ENCODE results near the gene CAMTA1.

CAMTA1 gene

GRCh38 chr1:7447736-7448135 is 662.5 kb downstream of the CAMTA1 start:
- no peak overlapping the region for H3K27ac ChIP-seq (ENCODE audit: low read length)
- no peaks in the 10 kb centered on the region for H3K4me1 ChIP-seq (ENCODE audit: low read length)
- H3K9ac ChIP-seq (ENCODE audit: low read length): no peak overlapping the region
- H2AFZ ChIP-seq (ENCODE audit: low read length): no peak overlapping the region
- no peaks in the 10 kb centered on the region for H3F3A ChIP-seq (ENCODE audit: insufficient read depth, low read length)
- H3K4me3 ChIP-seq (ENCODE audit: low read length): no peak overlapping the region
- DNase-seq: no peak
- no peak overlapping the region for H3K4me2 ChIP-seq (ENCODE audit: low read depth, low read length)
- peaks cover 86% of the 10 kb centered on the region for H3K27me3 ChIP-seq (replicated peaks; ENCODE audit: insufficient read depth, low read length)
- H3K36me3 ChIP-seq (replicated peaks; ENCODE audit: insufficient read depth, low read length): no peaks in the 10 kb centered on the region
- no peaks in the 10 kb centered on the region for H3K79me2 ChIP-seq (ENCODE audit: low read length)
- no peaks in the 10 kb centered on the region for H4K20me1 ChIP-seq (ENCODE audit: insufficient read depth, low read length)
- TF ChIP-seq EZH2 (optimal IDR thresholded peaks at IDR 0.05; ENCODE audit: low read depth, low read length): no peak
- H3K9me3 ChIP-seq (replicated peaks; ENCODE audit: insufficient read depth, low read length): no peaks in the 10 kb centered on the region
- no peaks in the 10 kb centered on the region for H3K9me2 ChIP-seq (replicated peaks; ENCODE audit: insufficient read depth, low read length)

GRCh38 chr1:7448986-7449385 is 663.7 kb downstream of the CAMTA1 start:
- H3K9ac ChIP-seq (ENCODE audit: low read length): no peak overlapping the region
- H3K9me3 ChIP-seq (replicated peaks; ENCODE audit: insufficient read depth, low read length): no peaks in the 10 kb centered on the region
- DNase-seq: no peak
- no peaks in the 10 kb centered on the region for H3K79me2 ChIP-seq (ENCODE audit: low read length)
- no peak overlapping the region for H3K4me2 ChIP-seq (ENCODE audit: low read depth, low read length)
- no peak overlapping the region for H3K4me3 ChIP-seq (ENCODE audit: low read length)
- H3K36me3 ChIP-seq (replicated peaks; ENCODE audit: insufficient read depth, low read length): no peaks in the 10 kb centered on the region
- TF ChIP-seq, protein P1, sequence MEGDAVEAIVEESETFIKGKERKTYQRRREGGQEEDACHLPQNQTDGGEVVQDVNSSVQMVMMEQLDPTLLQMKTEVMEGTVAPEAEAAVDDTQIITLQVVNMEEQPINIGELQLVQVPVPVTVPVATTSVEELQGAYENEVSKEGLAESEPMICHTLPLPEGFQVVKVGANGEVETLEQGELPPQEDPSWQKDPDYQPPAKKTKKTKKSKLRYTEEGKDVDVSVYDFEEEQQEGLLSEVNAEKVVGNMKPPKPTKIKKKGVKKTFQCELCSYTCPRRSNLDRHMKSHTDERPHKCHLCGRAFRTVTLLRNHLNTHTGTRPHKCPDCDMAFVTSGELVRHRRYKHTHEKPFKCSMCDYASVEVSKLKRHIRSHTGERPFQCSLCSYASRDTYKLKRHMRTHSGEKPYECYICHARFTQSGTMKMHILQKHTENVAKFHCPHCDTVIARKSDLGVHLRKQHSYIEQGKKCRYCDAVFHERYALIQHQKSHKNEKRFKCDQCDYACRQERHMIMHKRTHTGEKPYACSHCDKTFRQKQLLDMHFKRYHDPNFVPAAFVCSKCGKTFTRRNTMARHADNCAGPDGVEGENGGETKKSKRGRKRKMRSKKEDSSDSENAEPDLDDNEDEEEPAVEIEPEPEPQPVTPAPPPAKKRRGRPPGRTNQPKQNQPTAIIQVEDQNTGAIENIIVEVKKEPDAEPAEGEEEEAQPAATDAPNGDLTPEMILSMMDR (IDR thresholded peaks at IDR 0.05; ENCODE audit: low read length): no peak
- TF ChIP-seq EZH2 (optimal IDR thresholded peaks at IDR 0.05; ENCODE audit: low read depth, low read length) (no peak), EZH2phosphoT487 (IDR thresholded peaks at IDR 0.05; ENCODE audit: low read length) (no peak)
- no peaks in the 10 kb centered on the region for H3K4me1 ChIP-seq (ENCODE audit: low read length)
- H4K20me1 ChIP-seq (ENCODE audit: insufficient read depth, low read length): no peaks in the 10 kb centered on the region
- H3K27ac ChIP-seq (ENCODE audit: low read length): no peak overlapping the region
- peaks cover 88% of the 10 kb centered on the region for H3K27me3 ChIP-seq (replicated peaks; ENCODE audit: insufficient read depth, low read length)
- no peaks in the 10 kb centered on the region for H3K9me2 ChIP-seq (replicated peaks; ENCODE audit: insufficient read depth, low read length)
- H2AFZ ChIP-seq (ENCODE audit: low read length): no peak overlapping the region
- H3F3A ChIP-seq (ENCODE audit: insufficient read depth, low read length): no peaks in the 10 kb centered on the region

- DNase-seq: no peak
- Histone ChIP-seq H3K4me1 (ENCODE audit: low read length) (no peaks in the 10 kb centered on the region), H3K79me2 (ENCODE audit: low read length) (no peaks in the 10 kb centered on the region), H3K36me3 (replicated peaks; ENCODE audit: insufficient read depth, low read length) (no peaks in the 10 kb centered on the region), H4K20me1 (ENCODE audit: insufficient read depth, low read length) (no peaks in the 10 kb centered on the region), H3K4me2 (ENCODE audit: low read depth, low read length) (no peak overlapping the region), H3K9me3 (replicated peaks; ENCODE audit: insufficient read depth, low read length) (no peaks in the 10 kb centered on the region), H3K27me3 (replicated peaks; ENCODE audit: insufficient read depth, low read length) (peaks cover 88% of the 10 kb centered on the region), H3K9ac (ENCODE audit: low read length) (no peak overlapping the region), H3K27ac (ENCODE audit: low read length) (no peak overlapping the region), H3F3A (ENCODE audit: insufficient read depth, low read length) (no peaks in the 10 kb centered on the region), H3K9me2 (replicated peaks; ENCODE audit: insufficient read depth, low read length) (no peaks in the 10 kb centered on the region), H2AFZ (ENCODE audit: low read length) (no peak overlapping the region), H3K4me3 (ENCODE audit: low read length) (no peak overlapping the region)
- TF ChIP-seq EZH2phosphoT487 (IDR thresholded peaks at IDR 0.05; ENCODE audit: low read length) (no peak), EZH2 (optimal IDR thresholded peaks at IDR 0.05; ENCODE audit: low read depth, low read length) (no peak)
- TF ChIP-seq, protein P1 (IDR thresholded peaks at IDR 0.05; ENCODE audit: low read length): no peak
Measured at GRCh38 chr1:7449750-7450149, 664.5 kb downstream of the CAMTA1 start.

DNA sequence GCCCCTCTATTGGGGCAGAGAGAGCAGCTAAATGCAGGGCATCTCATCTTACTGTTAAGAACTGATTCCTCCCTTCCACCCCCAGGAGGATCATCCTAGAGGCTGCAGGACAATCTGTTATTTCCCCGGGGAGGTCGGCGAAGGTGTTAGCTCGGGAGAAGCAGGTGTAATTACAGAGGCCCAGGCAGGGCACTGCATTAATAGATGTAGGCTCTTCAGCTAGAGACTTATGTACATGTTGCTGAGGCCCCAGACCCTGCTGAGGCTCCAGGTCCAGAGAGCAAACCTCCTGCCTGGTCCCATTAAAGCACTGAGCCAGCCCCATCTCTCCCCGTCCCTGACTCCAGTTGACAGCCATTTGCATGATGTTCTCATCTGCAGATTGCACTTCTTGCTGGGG is 665.6 kb downstream of the CAMTA1 start:
- no peak overlapping the region for H3K4me3 ChIP-seq (ENCODE audit: low read length)
- H3K9me2 ChIP-seq (replicated peaks; ENCODE audit: insufficient read depth, low read length): no peaks in the 10 kb centered on the region
- no peak overlapping the region for H3K9ac ChIP-seq (ENCODE audit: low read length)
- no peak overlapping the region for H3K4me2 ChIP-seq (ENCODE audit: low read depth, low read length)
- H3F3A ChIP-seq (ENCODE audit: insufficient read depth, low read length): no peaks in the 10 kb centered on the region
- no peak for DNase-seq
- peaks cover 90% of the 10 kb centered on the region for H3K27me3 ChIP-seq (replicated peaks; ENCODE audit: insufficient read depth, low read length)
- no peaks in the 10 kb centered on the region for H3K4me1 ChIP-seq (ENCODE audit: low read length)
- no peaks in the 10 kb centered on the region for H3K79me2 ChIP-seq (ENCODE audit: low read length)
- H4K20me1 ChIP-seq (ENCODE audit: insufficient read depth, low read length): no peaks in the 10 kb centered on the region
- H3K27ac ChIP-seq (ENCODE audit: low read length): no peak overlapping the region
- H2AFZ ChIP-seq (ENCODE audit: low read length): no peak overlapping the region
- TF ChIP-seq EZH2phosphoT487 (IDR thresholded peaks at IDR 0.05; ENCODE audit: low read length) (no peak), EZH2 (optimal IDR thresholded peaks at IDR 0.05; ENCODE audit: low read depth, low read length) (no peak)
- TF ChIP-seq, protein P1 (IDR thresholded peaks at IDR 0.05; ENCODE audit: low read length): no peak
- no peaks in the 10 kb centered on the region for H3K36me3 ChIP-seq (replicated peaks; ENCODE audit: insufficient read depth, low read length)
- H3K9me3 ChIP-seq (replicated peaks; ENCODE audit: insufficient read depth, low read length): no peaks in the 10 kb centered on the region
